Measurements from ENCODE around the gene RRAGD. TPM values are rescaled to one million over a fixed set of nuclear protein-coding genes. Genes with fewer than 3 reads are reported as not detected.
A peak's percentile ranks its signal among the peaks of the same experiment; 100 is the strongest.

The RRAGD gene
- total and polyA plus RNA-seq, 2 donors (not counting 1 experiment from before 2014, with no cell fraction given) = 0.27 to 4.5 TPM

DNA sequence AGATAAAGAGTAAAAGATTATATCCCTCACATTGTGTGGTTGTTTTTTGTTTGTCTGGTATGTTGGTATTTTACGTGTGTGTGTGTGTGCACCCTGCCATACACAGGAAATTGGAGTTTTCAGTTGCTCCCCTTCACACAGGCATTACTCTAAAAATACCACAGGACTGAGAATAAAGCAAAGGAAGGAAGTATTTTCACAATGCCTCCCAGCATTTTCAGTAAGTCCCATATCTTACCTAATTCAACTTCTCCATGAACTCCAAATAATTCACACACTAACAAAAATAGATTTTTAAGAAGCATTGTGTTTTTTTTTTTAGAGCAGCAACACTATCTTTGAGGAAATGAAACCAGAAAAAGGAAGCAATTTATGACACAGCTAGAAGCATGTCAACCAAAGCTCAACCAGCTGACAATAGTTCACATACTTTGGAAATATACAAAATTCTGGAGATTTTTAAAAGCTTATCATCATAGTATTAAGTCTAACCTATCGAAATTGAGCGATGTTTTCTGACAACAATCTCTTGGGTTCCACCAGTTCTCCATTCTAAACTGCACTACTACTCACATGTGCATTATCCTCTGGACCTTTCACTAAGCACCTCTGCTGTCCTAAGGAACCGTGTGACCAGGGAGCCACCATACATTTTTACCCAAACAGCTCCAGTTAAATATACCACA, 61.6 kb downstream of the RRAGD start:
- Histone ChIP-seq H3K4me3 (ENCODE audit: control extremely low read depth in 1 of 5, extremely low read depth in 1 of 5, insufficient read depth in 1 of 5, low read depth in 2 of 5, low read length in 4 of 5) (peak overlapping the region; percentile 72 to 99 (median 82)), H3K79me2 (ENCODE audit: control insufficient read depth, insufficient read depth, low read length) (peaks cover 97% of the 10 kb centered on the region), H3K4me1 (ENCODE audit: control insufficient read depth in 2 of 2, insufficient read depth in 2 of 2, low read length in 2 of 2) (peaks cover 65 to 79% of the 10 kb centered on the region in 2 donors), H3K27ac (ENCODE audit: low read length in 2 of 2) (peak overlapping the region; percentile 83 to 94), H3K9me3 (ENCODE audit: control extremely low read depth in 1 of 3, control insufficient read depth in 2 of 3, insufficient read depth in 1 of 3, low read length in 2 of 3) (peaks cover 0 to 3% (median 0%) of the 10 kb centered on the region in 3 donors), H2AFZ (ENCODE audit: insufficient read depth, low read depth, low read length, poor library complexity, severe bottlenecking) (no peak overlapping the region), H3K9ac (ENCODE audit: low read length) (peak overlapping the region; percentile 79), H3K27me3 (replicated peaks in 1 of 4; ENCODE audit: control extremely low read depth in 1 of 4, control insufficient read depth in 3 of 4, insufficient read depth in 4 of 4, low read length in 3 of 4) (no peaks in the 10 kb centered on the region), H3K4me2 (replicated peaks; ENCODE audit: low read depth, low read length, poor library complexity, severe bottlenecking) (peak overlapping the region; percentile 74), H3K36me3 (replicated peaks in 1 of 2; ENCODE audit: control extremely low read depth in 1 of 2, control insufficient read depth in 1 of 2, extremely low read depth in 1 of 2, insufficient read depth in 2 of 2, low read length in 1 of 2) (peaks cover 0 to 23% of the 10 kb centered on the region in 2 experiments), H4K20me1 (ENCODE audit: control insufficient read depth, insufficient read depth, low read length, poor library complexity, severe bottlenecking) (peaks cover 46% of the 10 kb centered on the region)
- Mint-ChIP-seq H3K4me1 (peaks cover 74% of the 10 kb centered on the region), H3K27me3 (no peaks in the 10 kb centered on the region), H3K4me3 (peak overlapping the region; percentile 93), H3K27ac (peak overlapping the region; percentile 95), H3K9me3 (ENCODE audit: insufficient read depth) (no peaks in the 10 kb centered on the region)
- DNase-seq = peak; percentile 82
- intact Hi-C loops (cut with micrococcal nuclease) = loop anchor here (1.0 to 10.0 kb wide), 13 partner anchors 22 to 1876 kb away; partner anchors contain the start of genes AKIRIN2, CASP8AP2, LYRM2 and MAP3K7
- ATAC-seq (ENCODE audit: low read depth) = peak; percentile 34
- ChIA-PET POLR2A (interaction anchor here (0.6 to 1.7 kb wide), 12 partner anchors 9 to 1654 kb away, joined by 3 to 12 read pairs (median 5); partner anchors contain the start of genes PNRC1 and RNGTT), CTCF (interaction anchor here (1.0 to 11.4 kb wide), 10 partner anchors 9 to 368 kb away, joined by 3 to 141 read pairs (median 6); no protein-coding TSS in a partner anchor)
- TF ChIP-seq EZH2 (IDR thresholded peaks at IDR 0.05; ENCODE audit: borderline replicate concordance, insufficient read depth, low read depth, low read length, poor library complexity, severe bottlenecking) = no peak
- TF ChIP-seq, protein P1, sequence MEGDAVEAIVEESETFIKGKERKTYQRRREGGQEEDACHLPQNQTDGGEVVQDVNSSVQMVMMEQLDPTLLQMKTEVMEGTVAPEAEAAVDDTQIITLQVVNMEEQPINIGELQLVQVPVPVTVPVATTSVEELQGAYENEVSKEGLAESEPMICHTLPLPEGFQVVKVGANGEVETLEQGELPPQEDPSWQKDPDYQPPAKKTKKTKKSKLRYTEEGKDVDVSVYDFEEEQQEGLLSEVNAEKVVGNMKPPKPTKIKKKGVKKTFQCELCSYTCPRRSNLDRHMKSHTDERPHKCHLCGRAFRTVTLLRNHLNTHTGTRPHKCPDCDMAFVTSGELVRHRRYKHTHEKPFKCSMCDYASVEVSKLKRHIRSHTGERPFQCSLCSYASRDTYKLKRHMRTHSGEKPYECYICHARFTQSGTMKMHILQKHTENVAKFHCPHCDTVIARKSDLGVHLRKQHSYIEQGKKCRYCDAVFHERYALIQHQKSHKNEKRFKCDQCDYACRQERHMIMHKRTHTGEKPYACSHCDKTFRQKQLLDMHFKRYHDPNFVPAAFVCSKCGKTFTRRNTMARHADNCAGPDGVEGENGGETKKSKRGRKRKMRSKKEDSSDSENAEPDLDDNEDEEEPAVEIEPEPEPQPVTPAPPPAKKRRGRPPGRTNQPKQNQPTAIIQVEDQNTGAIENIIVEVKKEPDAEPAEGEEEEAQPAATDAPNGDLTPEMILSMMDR (IDR thresholded peaks at IDR 0.05) = no peak
- 0% methylated on average over 2 of the region's 4 CpGs for WGBS (ENCODE audit: insufficient coverage)

DNA sequence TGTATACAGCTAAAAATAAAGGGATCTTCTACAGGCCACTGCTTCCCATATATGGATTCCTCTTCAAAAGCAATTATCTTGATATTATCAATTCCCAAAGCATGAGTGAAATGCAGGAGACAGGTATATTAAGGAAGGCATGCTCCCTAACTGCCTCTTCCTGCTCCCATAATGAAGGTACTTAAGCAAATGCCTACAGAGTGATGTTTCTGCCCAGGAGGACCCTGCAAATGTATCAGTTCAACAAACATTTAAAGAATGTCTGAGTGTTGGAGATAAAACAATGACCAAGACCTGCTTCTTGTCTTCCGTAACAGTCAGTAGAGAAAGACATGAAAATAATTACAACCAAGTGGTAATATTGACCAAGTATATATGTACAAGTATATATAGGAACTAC, 63.7 kb downstream of the RRAGD start:
- peaks cover 94% of the 10 kb centered on the region for H3K79me2 ChIP-seq (ENCODE audit: control insufficient read depth, insufficient read depth, low read length)
- H3K4me1 Mint-ChIP-seq = peaks cover 73% of the 10 kb centered on the region
- no peak overlapping the region for H2AFZ ChIP-seq (ENCODE audit: insufficient read depth, low read depth, low read length, poor library complexity, severe bottlenecking)
- ChIA-PET CTCF (interaction anchor here (2.8 to 11.4 kb wide), 4 partner anchors 11 to 366 kb away, joined by 6 to 141 read pairs (median 52); no protein-coding TSS in a partner anchor), POLR2A (interaction anchor here (1.1 kb wide), 1 partner anchor 9 kb away, joined by 5 read pairs; no protein-coding TSS in a partner anchor)
- peak overlapping the region in 1 of 2 donors; percentile 47 for H3K27ac ChIP-seq (ENCODE audit: low read length in 2 of 2)
- H3K9me3 ChIP-seq (ENCODE audit: control extremely low read depth in 1 of 3, control insufficient read depth in 2 of 3, insufficient read depth in 1 of 3, low read length in 2 of 3) = peaks cover 0 to 3% (median 0%) of the 10 kb centered on the region in 3 donors
- H3K4me3 ChIP-seq (ENCODE audit: control extremely low read depth in 1 of 5, extremely low read depth in 1 of 5, insufficient read depth in 1 of 5, low read depth in 2 of 5, low read length in 4 of 5) = peak overlapping the region in 1 of 5 experiments; percentile 1
- no CpG with 5 or more reads among the region's 1 CpG for WGBS (ENCODE audit: insufficient coverage)
- H3K27ac Mint-ChIP-seq = peak overlapping the region; percentile 27
- peak overlapping the region; percentile 74 for H3K4me2 ChIP-seq (replicated peaks; ENCODE audit: low read depth, low read length, poor library complexity, severe bottlenecking)
- H3K9me3 Mint-ChIP-seq (ENCODE audit: insufficient read depth) = no peaks in the 10 kb centered on the region
- no peaks in the 10 kb centered on the region for H3K27me3 Mint-ChIP-seq
- ATAC-seq (ENCODE audit: low read depth) = no peak
- peak overlapping the region; percentile 17 for H3K4me3 Mint-ChIP-seq
- H4K20me1 ChIP-seq (ENCODE audit: control insufficient read depth, insufficient read depth, low read length, poor library complexity, severe bottlenecking) = peaks cover 66% of the 10 kb centered on the region
- no peaks in the 10 kb centered on the region for H3K27me3 ChIP-seq (replicated peaks in 1 of 4; ENCODE audit: control extremely low read depth in 1 of 4, control insufficient read depth in 3 of 4, insufficient read depth in 4 of 4, low read length in 3 of 4)
- DNase-seq = no peak
- no peak overlapping the region for H3K9ac ChIP-seq (ENCODE audit: low read length)
- H3K36me3 ChIP-seq (replicated peaks in 1 of 2; ENCODE audit: control extremely low read depth in 1 of 2, control insufficient read depth in 1 of 2, extremely low read depth in 1 of 2, insufficient read depth in 2 of 2, low read length in 1 of 2) = peaks cover 0 to 34% of the 10 kb centered on the region in 2 experiments
- TF ChIP-seq, protein P1 (IDR thresholded peaks at IDR 0.05) = no peak
- no peak for TF ChIP-seq EZH2 (IDR thresholded peaks at IDR 0.05; ENCODE audit: borderline replicate concordance, insufficient read depth, low read depth, low read length, poor library complexity, severe bottlenecking)
- intact Hi-C loops (cut with micrococcal nuclease) = no loop called here
- peaks cover 60 to 75% of the 10 kb centered on the region in 2 donors for H3K4me1 ChIP-seq (ENCODE audit: control insufficient read depth in 2 of 2, insufficient read depth in 2 of 2, low read length in 2 of 2)

Data from B cell (primary cell).